PC-3 (cell line): ENCODE data around the gene NDEL1. TPM values are rescaled to one million over a fixed set of nuclear protein-coding genes. Genes with fewer than 3 reads are reported as not detected.

Experiments
- ATAC-seq: fragments of 200-7000 bp; cut with Tn5 transposase; 2 replicates; pipeline ENCODE4 v1.9.1; 2020; ENCODE audit warnings: mild to moderate bottlenecking, moderate library complexity
- BruUV-seq: library from RNA; stranded (reverse); fragments of 400-500 nt; replicated peaks from 2 replicates; lab custom pipeline; 2021; lab: Mats Ljungman, UMichigan
- CTCF ChIA-PET: fragments of 300-600 bp; sonication (Branson Sonifier 250); formaldehyde crosslinking; loops from one replicate; lab custom pipeline; 2022; ENCODE audit warnings: antibody characterized with exemption; lab: Charles Lee
- POLR2A ChIA-PET: fragments of 300-600 bp; sonication (Branson Sonifier 250); formaldehyde crosslinking; loops from one replicate; lab custom pipeline; 2022; ENCODE audit warnings: antibody characterized with exemption; ENCODE audit not compliant: unreplicated experiment; lab: Charles Lee
- DNase-seq: peaks from one replicate; pipeline ENCODE4 v3.0.0-alpha.2; 2015
- H2AFZ ChIP-seq: fragments of 300-600 bp; sonication (generic); 2 replicates; pipeline ENCODE4 v1.6.0; 2016; ENCODE audit warnings: antibody characterized with exemption, low read length
- H3F3A ChIP-seq: fragments of 300-600 bp; sonication (generic); one replicate; pipeline ENCODE4 v1.6.0; 2017; ENCODE audit warnings: antibody characterized with exemption, low read length, control low read depth, mild to moderate bottlenecking; ENCODE audit not compliant: unreplicated experiment
- H3K27ac ChIP-seq: fragments of 300-600 bp; sonication (generic); 2 replicates; pipeline ENCODE4 v1.5.1; 2016; ENCODE audit warnings: mild to moderate bottlenecking, low read length
- H3K27me3 ChIP-seq: fragments of 300-600 bp; sonication (generic); 2 replicates; pipeline ENCODE4 v1.6.1; 2016; ENCODE audit warnings: low read length, mixed read lengths
- H3K36me3 ChIP-seq: fragments of 300-600 bp; sonication (generic); 2 replicates; pipeline ENCODE4 v1.6.1; 2016; ENCODE audit warnings: low read depth, mixed run types, low read length, mixed read lengths
- H3K4me1 ChIP-seq: fragments of 300-600 bp; sonication (generic); 2 replicates; pipeline ENCODE4 v1.5.1; 2016; ENCODE audit warnings: low read length; ENCODE audit not compliant: insufficient read depth
- H3K4me2 ChIP-seq: fragments of 300-600 bp; sonication (generic); 2 replicates; pipeline ENCODE4 v1.6.0; 2016; ENCODE audit warnings: low read length
- H3K4me3 ChIP-seq: fragments of 300-600 bp; sonication (generic); 2 replicates; pipeline ENCODE4 v1.5.1; 2016; ENCODE audit warnings: mild to moderate bottlenecking, low read length, mixed read lengths
- H3K79me2 ChIP-seq: fragments of 300-600 bp; sonication (generic); 2 replicates; pipeline ENCODE4 v1.6.1; 2017; ENCODE audit warnings: low read length, mixed read lengths
- H3K9ac ChIP-seq: fragments of 300-600 bp; sonication (generic); 2 replicates; pipeline ENCODE4 v1.6.0; 2016; ENCODE audit warnings: mild to moderate bottlenecking, low read length
- H3K9me2 ChIP-seq: fragments of 300-600 bp; sonication (generic); replicated peaks from 2 replicates; pipeline ENCODE4 v1.6.1; 2016; ENCODE audit warnings: mixed run types, low read length, mixed read lengths
- H3K9me3 ChIP-seq: fragments of 300-600 bp; sonication (generic); 2 replicates; pipeline ENCODE4 v1.6.1; 2016; ENCODE audit warnings: low read length, mixed read lengths
- H4K20me1 ChIP-seq: fragments of 300-600 bp; sonication (generic); 2 replicates; pipeline ENCODE4 v1.6.1; 2016; ENCODE audit warnings: low read length, mixed read lengths
- EZH2 ChIP-seq: fragments of 300-600 bp; sonication (generic); IDR thresholded peaks from one replicate; pipeline ENCODE4 v1.6.1; 2017; ENCODE audit warnings: antibody characterized with exemption, mild to moderate bottlenecking, low read length; ENCODE audit not compliant: unreplicated experiment
- EZH2phosphoT487 ChIP-seq: fragments of 300-600 bp; sonication (generic); IDR thresholded peaks from 2 replicates; pipeline ENCODE4 v1.6.1; 2018; ENCODE audit warnings: mild to moderate bottlenecking, antibody characterized with exemption, low read length, borderline replicate concordance
- intact Hi-C: fragments of 100-400 bp; cut with micrococcal nuclease; formaldehyde crosslinking; loops from 2 replicates; pipeline ENCODE4 v1.9.0; 2023
- total RNA-seq: library from RNA; depleted of rRNA; stranded (reverse); fragments of >200 nt; gene quantifications from 2 replicates; pipeline ENCODE4 v1.2.3, GENCODE V29; 2014
- TF ChIP-seq, protein P1 (sequence below): fragments of 300-600 bp; sonication (generic); conservative IDR thresholded peaks from 2 replicates; pipeline ENCODE4 v1.5.1; 2017; ENCODE audit warnings: antibody characterized with exemption, low read depth, mild to moderate bottlenecking, low read length

NDEL1 gene
- total RNA-seq, 1 experiment from 2014 or later: 32.7 TPM

DNA sequence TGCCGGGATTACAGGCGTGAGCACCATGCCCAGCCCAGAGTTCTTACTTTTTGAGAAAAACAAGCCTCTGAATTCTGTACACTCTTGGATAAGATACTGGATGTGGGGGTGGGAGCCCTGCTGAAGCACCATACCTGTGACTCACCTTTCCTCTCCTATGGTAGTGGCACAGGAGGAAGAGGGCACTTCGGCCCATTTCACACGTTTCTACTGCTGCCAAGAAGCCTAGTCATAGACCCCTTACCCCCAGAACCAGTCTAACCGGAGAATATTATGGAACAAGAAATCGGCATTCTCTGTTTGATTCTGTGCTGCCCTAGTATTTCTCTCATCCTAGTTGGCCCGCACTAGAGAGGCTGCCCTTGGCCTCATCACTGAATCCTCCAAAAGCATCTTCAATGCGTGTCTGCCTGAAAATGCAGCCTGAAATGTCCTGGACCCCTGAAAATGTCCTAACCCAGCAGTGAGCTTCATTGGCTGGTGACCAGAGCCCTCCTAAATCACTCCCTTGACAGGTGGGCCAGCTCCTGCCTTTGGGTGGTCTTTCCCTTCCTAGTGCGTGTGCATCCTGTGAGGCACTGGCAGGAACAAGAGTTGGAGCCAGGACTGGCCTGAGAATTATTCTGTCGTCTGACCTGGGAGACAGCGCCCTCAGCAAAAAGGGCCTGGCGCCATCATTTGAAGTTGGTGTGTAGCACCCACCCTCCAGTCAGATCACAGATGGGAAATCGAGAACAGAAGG, 37.9 kb downstream of the NDEL1 start:
- Histone ChIP-seq H3F3A (no peaks in the 10 kb centered on the region), H3K9me2 (no peaks in the 10 kb centered on the region), H3K9ac (no peak overlapping the region), H3K9me3 (no peaks in the 10 kb centered on the region), H4K20me1 (no peaks in the 10 kb centered on the region), H3K4me3 (no peak overlapping the region), H3K4me2 (no peak overlapping the region), H3K36me3 (peaks cover 6% of the 10 kb centered on the region; the same call in 1 of the 2 replicates), H2AFZ (no peak overlapping the region), H3K27me3 (no peaks in the 10 kb centered on the region), H3K4me1 (peaks cover 7% of the 10 kb centered on the region; the same call in 1 of the 2 replicates), H3K27ac (no peak overlapping the region), H3K79me2 (no peaks in the 10 kb centered on the region)
- POLR2A ChIA-PET: no interaction called here
- no peak for ATAC-seq
- CTCF ChIA-PET: no interaction called here
- intact Hi-C loops: no loop called here
- TF ChIP-seq EZH2phosphoT487 (no peak), EZH2 (no peak)
- TF ChIP-seq, protein P1, sequence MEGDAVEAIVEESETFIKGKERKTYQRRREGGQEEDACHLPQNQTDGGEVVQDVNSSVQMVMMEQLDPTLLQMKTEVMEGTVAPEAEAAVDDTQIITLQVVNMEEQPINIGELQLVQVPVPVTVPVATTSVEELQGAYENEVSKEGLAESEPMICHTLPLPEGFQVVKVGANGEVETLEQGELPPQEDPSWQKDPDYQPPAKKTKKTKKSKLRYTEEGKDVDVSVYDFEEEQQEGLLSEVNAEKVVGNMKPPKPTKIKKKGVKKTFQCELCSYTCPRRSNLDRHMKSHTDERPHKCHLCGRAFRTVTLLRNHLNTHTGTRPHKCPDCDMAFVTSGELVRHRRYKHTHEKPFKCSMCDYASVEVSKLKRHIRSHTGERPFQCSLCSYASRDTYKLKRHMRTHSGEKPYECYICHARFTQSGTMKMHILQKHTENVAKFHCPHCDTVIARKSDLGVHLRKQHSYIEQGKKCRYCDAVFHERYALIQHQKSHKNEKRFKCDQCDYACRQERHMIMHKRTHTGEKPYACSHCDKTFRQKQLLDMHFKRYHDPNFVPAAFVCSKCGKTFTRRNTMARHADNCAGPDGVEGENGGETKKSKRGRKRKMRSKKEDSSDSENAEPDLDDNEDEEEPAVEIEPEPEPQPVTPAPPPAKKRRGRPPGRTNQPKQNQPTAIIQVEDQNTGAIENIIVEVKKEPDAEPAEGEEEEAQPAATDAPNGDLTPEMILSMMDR: no peak
- peak; percentile 72 for DNase-seq
- BruUV-seq: no TSS peak

DNA sequence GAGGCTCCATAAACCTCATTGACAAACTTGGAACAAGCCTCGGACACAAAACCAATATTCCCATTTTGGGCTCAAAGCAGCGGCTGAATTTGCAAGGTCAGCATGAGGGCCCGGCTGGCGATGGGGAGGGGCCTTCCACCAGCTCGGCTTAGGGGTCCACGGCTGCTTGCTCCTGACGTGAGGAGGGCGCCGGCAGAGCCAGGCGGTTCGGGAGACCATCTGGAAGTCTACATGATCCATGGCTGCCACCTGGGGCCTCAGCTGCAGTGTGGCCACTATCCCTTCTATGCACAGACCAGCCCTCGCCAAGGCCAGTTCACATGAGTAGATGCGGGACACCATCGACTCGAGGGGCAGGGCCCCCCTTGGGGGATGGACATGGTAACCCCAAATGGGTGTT, 39.1 kb downstream of the NDEL1 start:
- BruUV-seq: no TSS peak

More for the DNA sequence above, 39.1 kb downstream of the NDEL1 start:
- no peak overlapping the region for H3K9ac ChIP-seq
- POLR2A ChIA-PET: no interaction called here
- DNase-seq (no peak), ATAC-seq (no peak)
- no peaks in the 10 kb centered on the region for H4K20me1 ChIP-seq
- H3K9me2 ChIP-seq: no peaks in the 10 kb centered on the region
- peaks cover 7% of the 10 kb centered on the region; the same call in 1 of the 2 replicates for H3K4me1 ChIP-seq
- TF ChIP-seq EZH2phosphoT487: no peak
- TF ChIP-seq EZH2: no peak
- TF ChIP-seq, protein P1: no peak
- CTCF ChIA-PET: no interaction called here
- intact Hi-C loops: no loop called here
- no peaks in the 10 kb centered on the region for H3K27me3 ChIP-seq
- H3F3A ChIP-seq: no peaks in the 10 kb centered on the region
- no peaks in the 10 kb centered on the region for H3K79me2 ChIP-seq
- H2AFZ ChIP-seq: no peak overlapping the region
- no peak overlapping the region for H3K4me3 ChIP-seq
- no peak overlapping the region for H3K27ac ChIP-seq
- peaks cover 6% of the 10 kb centered on the region; the same call in 1 of the 2 replicates for H3K36me3 ChIP-seq
- H3K4me2 ChIP-seq: no peak overlapping the region
- H3K9me3 ChIP-seq: no peaks in the 10 kb centered on the region
